Measurements from ENCODE around the gene ATP1A3. TPM values are rescaled to one million over a fixed set of nuclear protein-coding genes. Genes with fewer than 3 reads are reported as not detected.

Gene ATP1A3
- total RNA-seq, 1 experiment from 2014 or later: 4.0 TPM

DNA sequence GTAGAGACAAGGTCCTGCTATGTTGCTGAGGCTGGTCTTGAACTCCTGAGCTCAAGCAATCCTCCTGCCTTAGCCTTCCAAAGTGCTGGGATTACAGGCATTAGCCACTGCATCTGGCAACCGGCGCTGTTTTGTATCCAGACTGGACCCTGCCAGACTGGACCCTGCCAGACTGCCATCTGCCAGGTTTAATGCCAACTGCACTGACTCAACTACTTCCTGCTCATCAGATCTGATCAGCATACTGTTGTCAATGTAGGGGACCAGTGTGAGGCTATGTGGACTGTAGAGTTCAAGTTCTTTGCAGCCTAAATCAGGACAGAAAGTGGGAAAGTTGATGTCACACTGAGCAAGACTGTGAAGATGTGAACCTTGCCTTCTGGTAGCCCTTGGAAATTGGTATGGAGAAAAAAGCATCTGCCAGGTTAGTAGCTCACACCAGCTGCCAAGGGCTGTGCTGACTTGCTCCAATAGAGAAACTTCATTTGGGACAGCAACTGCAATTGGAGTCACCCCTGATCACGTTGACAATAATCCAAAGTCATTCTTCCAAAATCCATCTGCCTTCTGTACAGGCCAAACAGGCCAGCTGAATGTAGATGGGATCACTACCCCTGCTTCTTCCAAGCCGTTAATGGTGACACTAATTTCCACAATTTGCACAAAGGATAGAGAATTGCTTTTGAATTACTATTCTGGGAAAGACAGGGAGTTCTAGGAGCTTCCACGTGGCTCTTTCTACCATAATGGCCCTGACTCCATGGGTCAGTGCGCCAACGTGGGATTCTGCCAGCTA is 36.8 kb upstream of the ATP1A3 start:
- H3K36me3 ChIP-seq (ENCODE audit: low read depth, low read length): no peaks in the 10 kb centered on the region; the same call in 1 of the 2 replicates
- no peaks in the 10 kb centered on the region for H4K20me1 ChIP-seq (ENCODE audit: low read length)
- intact Hi-C loops (cut with micrococcal nuclease): no loop called here
- no peaks in the 10 kb centered on the region for H3K9me3 ChIP-seq (ENCODE audit: low read length)
- H3K9me2 ChIP-seq (replicated peaks; ENCODE audit: low read length): no peaks in the 10 kb centered on the region
- ChIA-PET CTCF (interaction anchor here (0.7 kb wide), 1 partner anchor 45 kb away, joined by 3 read pairs; the partner anchor contains the start of gene ZNF574), POLR2A (ENCODE audit: unreplicated experiment) (no interaction called here)
- peaks cover 11% of the 10 kb centered on the region; the same call in 1 of the 2 replicates for H3K4me1 ChIP-seq (ENCODE audit: insufficient read depth, low read length)
- ATAC-seq: no peak
- DNase-seq: no peak
- H3K4me3 ChIP-seq (ENCODE audit: low read length): no peak overlapping the region
- no TSS peak for BruUV-seq (replicated peaks)
- TF ChIP-seq EZH2 (IDR thresholded peaks at IDR 0.05; ENCODE audit: low read length, unreplicated experiment): no peak
- TF ChIP-seq, protein P1, sequence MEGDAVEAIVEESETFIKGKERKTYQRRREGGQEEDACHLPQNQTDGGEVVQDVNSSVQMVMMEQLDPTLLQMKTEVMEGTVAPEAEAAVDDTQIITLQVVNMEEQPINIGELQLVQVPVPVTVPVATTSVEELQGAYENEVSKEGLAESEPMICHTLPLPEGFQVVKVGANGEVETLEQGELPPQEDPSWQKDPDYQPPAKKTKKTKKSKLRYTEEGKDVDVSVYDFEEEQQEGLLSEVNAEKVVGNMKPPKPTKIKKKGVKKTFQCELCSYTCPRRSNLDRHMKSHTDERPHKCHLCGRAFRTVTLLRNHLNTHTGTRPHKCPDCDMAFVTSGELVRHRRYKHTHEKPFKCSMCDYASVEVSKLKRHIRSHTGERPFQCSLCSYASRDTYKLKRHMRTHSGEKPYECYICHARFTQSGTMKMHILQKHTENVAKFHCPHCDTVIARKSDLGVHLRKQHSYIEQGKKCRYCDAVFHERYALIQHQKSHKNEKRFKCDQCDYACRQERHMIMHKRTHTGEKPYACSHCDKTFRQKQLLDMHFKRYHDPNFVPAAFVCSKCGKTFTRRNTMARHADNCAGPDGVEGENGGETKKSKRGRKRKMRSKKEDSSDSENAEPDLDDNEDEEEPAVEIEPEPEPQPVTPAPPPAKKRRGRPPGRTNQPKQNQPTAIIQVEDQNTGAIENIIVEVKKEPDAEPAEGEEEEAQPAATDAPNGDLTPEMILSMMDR (conservative IDR thresholded peaks at IDR 0.05; ENCODE audit: low read depth, low read length): no peak
- no peak for TF ChIP-seq EZH2phosphoT487 (IDR thresholded peaks at IDR 0.05; ENCODE audit: borderline replicate concordance, low read length)
- no peak overlapping the region for H3K4me2 ChIP-seq (ENCODE audit: low read length)
- no peaks in the 10 kb centered on the region for H3F3A ChIP-seq (ENCODE audit: low read length, unreplicated experiment)
- no peaks in the 10 kb centered on the region for H3K79me2 ChIP-seq (ENCODE audit: low read length)
- H2AFZ ChIP-seq (ENCODE audit: low read length): no peak overlapping the region
- H3K9ac ChIP-seq (ENCODE audit: low read length): no peak overlapping the region
- no peak overlapping the region for H3K27ac ChIP-seq (ENCODE audit: low read length)
- H3K27me3 ChIP-seq (ENCODE audit: low read length): no peaks in the 10 kb centered on the region

DNA sequence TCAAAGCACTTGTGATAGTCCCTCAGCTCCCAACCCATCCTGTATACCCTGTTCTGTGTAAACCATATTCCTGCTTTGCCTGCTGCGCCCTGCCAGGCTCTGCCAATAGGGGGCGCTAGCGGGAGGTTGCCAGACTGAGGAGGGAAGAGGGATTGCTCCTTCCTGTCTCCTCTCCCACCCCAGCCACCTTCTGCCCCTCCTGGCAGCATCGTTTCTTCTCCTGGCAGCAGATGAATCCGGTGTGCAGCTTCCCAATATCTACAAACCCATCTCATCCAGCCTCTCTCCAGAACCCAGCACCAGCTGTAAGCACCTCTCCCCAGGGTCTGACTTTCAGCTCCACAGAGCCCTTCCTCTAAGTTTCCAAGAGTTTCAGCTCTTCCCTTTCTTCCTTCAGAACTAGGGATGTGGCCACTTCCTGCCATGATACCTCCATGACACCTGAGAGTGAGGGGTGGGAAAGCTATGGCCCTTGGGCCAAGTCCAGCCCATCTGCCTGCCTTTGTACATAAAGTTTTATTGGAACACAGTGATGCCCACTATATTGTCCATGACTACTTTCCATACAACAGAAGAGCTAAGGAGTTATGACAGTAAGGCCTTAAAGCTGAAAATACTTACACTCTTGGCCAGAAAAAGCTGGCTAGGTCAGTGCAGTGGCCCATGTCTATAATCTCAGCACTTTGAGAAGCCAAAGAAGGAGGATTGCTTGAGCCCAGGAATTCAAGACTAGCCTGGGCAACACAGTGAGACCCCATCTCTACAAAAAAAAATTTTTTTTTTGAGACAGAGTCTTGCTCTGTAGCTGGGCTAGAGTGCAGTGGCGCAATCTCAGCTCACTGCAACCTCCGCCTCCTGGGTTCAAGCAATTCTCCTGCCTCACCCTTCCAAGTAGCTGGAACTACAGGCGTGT is 34.5 kb upstream of the ATP1A3 start:
- peak; percentile 9 for DNase-seq
- Histone ChIP-seq H3K4me2 (ENCODE audit: low read length) (no peak overlapping the region), H3K27ac (ENCODE audit: low read length) (no peak overlapping the region), H2AFZ (ENCODE audit: low read length) (no peak overlapping the region), H3K27me3 (ENCODE audit: low read length) (no peaks in the 10 kb centered on the region), H3K79me2 (ENCODE audit: low read length) (no peaks in the 10 kb centered on the region), H3K4me1 (ENCODE audit: insufficient read depth, low read length) (peaks cover 11% of the 10 kb centered on the region; the same call in 1 of the 2 replicates), H3K9me2 (replicated peaks; ENCODE audit: low read length) (no peaks in the 10 kb centered on the region), H3K36me3 (ENCODE audit: low read depth, low read length) (no peaks in the 10 kb centered on the region; the same call in 1 of the 2 replicates), H4K20me1 (ENCODE audit: low read length) (no peaks in the 10 kb centered on the region), H3K9me3 (ENCODE audit: low read length) (no peaks in the 10 kb centered on the region), H3F3A (ENCODE audit: low read length, unreplicated experiment) (no peaks in the 10 kb centered on the region), H3K9ac (ENCODE audit: low read length) (no peak overlapping the region), H3K4me3 (ENCODE audit: low read length) (no peak overlapping the region)
- ATAC-seq: no peak
- ChIA-PET POLR2A (ENCODE audit: unreplicated experiment) (no interaction called here), CTCF (no interaction called here)
- intact Hi-C loops (cut with micrococcal nuclease): no loop called here
- no TSS peak for BruUV-seq (replicated peaks)
- TF ChIP-seq EZH2phosphoT487 (IDR thresholded peaks at IDR 0.05; ENCODE audit: borderline replicate concordance, low read length) (no peak), EZH2 (IDR thresholded peaks at IDR 0.05; ENCODE audit: low read length, unreplicated experiment) (no peak)
- TF ChIP-seq, protein P1 (conservative IDR thresholded peaks at IDR 0.05; ENCODE audit: low read depth, low read length): peak; percentile 61

Data from PC-3 (cell line).